H9 (cell line): ENCODE results near the gene FAM210B. TPM values are rescaled to one million over a fixed set of nuclear protein-coding genes. Genes with fewer than 3 reads are reported as not detected.

Source experiments
- DNase-seq: peaks from one replicate; pipeline ENCODE4 v3.0.0-alpha.2; 2017
- H2AFZ ChIP-seq: one replicate; pipeline ENCODE4 v1.6.1; 2013; ENCODE audit warnings: mild to moderate bottlenecking, low read length, control low read depth, moderate library complexity
- H2AK5ac ChIP-seq: 2 replicates; pipeline ENCODE4 v1.6.1; 2013; ENCODE audit warnings: low read length, control low read depth, mixed read lengths; ENCODE audit not compliant: insufficient read length
- H2BK120ac ChIP-seq: one replicate; pipeline ENCODE4 v1.6.1; 2013; ENCODE audit warnings: low read depth, mild to moderate bottlenecking, low read length, control low read depth, inconsistent platforms; ENCODE audit not compliant: poor library complexity, severe bottlenecking
- H2BK12ac ChIP-seq: 2 replicates; pipeline ENCODE4 v1.6.1; 2013; ENCODE audit warnings: low read length, control low read depth, mixed read lengths, low read depth; ENCODE audit not compliant: insufficient read length
- H2BK15ac ChIP-seq: 2 replicates; pipeline ENCODE4 v1.6.1; 2013; ENCODE audit warnings: low read depth, low read length, control low read depth
- H2BK20ac ChIP-seq: one replicate; pipeline ENCODE4 v1.6.1; 2013; ENCODE audit warnings: low read depth, mild to moderate bottlenecking, low read length, control low read depth, inconsistent platforms; ENCODE audit not compliant: poor library complexity, severe bottlenecking
- H2BK5ac ChIP-seq: 2 replicates; pipeline ENCODE4 v1.6.1; 2013; ENCODE audit warnings: low read length, control low read depth, mixed read lengths; ENCODE audit not compliant: insufficient read length
- H3K14ac ChIP-seq: 2 replicates; pipeline ENCODE4 v1.6.1; 2013; ENCODE audit warnings: low read length, control low read depth; ENCODE audit not compliant: insufficient read depth
- H3K18ac ChIP-seq: 2 replicates; pipeline ENCODE4 v1.6.1; 2013; ENCODE audit warnings: low read depth, mild to moderate bottlenecking, mixed read lengths, low read length, control low read depth; ENCODE audit not compliant: insufficient read length
- H3K23ac ChIP-seq: 2 replicates; pipeline ENCODE4 v1.6.1; 2013; ENCODE audit warnings: low read length, control low read depth, mixed read lengths, low read depth; ENCODE audit not compliant: insufficient read length
- H3K23me2 ChIP-seq: 2 replicates; pipeline ENCODE4 v1.6.1; 2013; ENCODE audit warnings: low read depth, mild to moderate bottlenecking, mixed read lengths, low read length, control low read depth; ENCODE audit not compliant: insufficient read length, poor library complexity, severe bottlenecking
- H3K27ac ChIP-seq: 2 replicates; pipeline ENCODE4 v1.5.1; 2013; ENCODE audit warnings: low read length, control low read depth, mixed read lengths, low read depth; ENCODE audit not compliant: insufficient read length
- H3K27me3 ChIP-seq: 2 replicates; pipeline ENCODE4 v1.6.1; 2013; ENCODE audit warnings: low read length, control low read depth, inconsistent platforms; ENCODE audit not compliant: insufficient read depth
- H3K4ac ChIP-seq: 2 replicates; pipeline ENCODE4 v1.6.1; 2013; ENCODE audit warnings: low read depth, mild to moderate bottlenecking, control low read depth, inconsistent platforms, low read length, moderate library complexity
- H3K4me1 ChIP-seq: 2 replicates; pipeline ENCODE4 v1.6.1; 2013; ENCODE audit warnings: low read length, control low read depth, inconsistent platforms; ENCODE audit not compliant: insufficient read depth
- H3K4me2 ChIP-seq: 2 replicates; pipeline ENCODE4 v1.6.1; 2013; ENCODE audit warnings: low read length, control low read depth, mixed read lengths; ENCODE audit not compliant: insufficient read length, insufficient read depth
- H3K56ac ChIP-seq: 2 replicates; pipeline ENCODE4 v1.6.1; 2013; ENCODE audit warnings: low read depth, mild to moderate bottlenecking, mixed read lengths, low read length, control low read depth; ENCODE audit not compliant: insufficient read length
- H3K79me1 ChIP-seq: 2 replicates; pipeline ENCODE4 v1.6.1; 2013; ENCODE audit warnings: low read depth, mild to moderate bottlenecking, moderate library complexity, low read length, control low read depth, inconsistent platforms; ENCODE audit not compliant: insufficient read depth, poor library complexity, severe bottlenecking
- H3K79me2 ChIP-seq: 2 replicates; pipeline ENCODE4 v1.6.1; 2013; ENCODE audit warnings: low read length, control low read depth, inconsistent platforms; ENCODE audit not compliant: insufficient read depth
- H3K9ac ChIP-seq: 2 replicates; pipeline ENCODE4 v1.6.1; 2013; ENCODE audit warnings: low read length, control low read depth, mixed read lengths; ENCODE audit not compliant: insufficient read length; ENCODE audit errors: extremely low read depth
- H3K9me3 ChIP-seq: one replicate; pipeline ENCODE4 v1.6.1; 2013; ENCODE audit warnings: low read depth, low read length, inconsistent platforms; ENCODE audit not compliant: control insufficient read depth
- H3T11ph ChIP-seq: one replicate; pipeline ENCODE4 v1.6.1; 2013; ENCODE audit warnings: mild to moderate bottlenecking, low read length, control low read depth, inconsistent platforms
- H4K20me1 ChIP-seq: one replicate; pipeline ENCODE4 v1.6.1; 2013; ENCODE audit not compliant: control insufficient read depth, insufficient read length, insufficient read depth
- H4K5ac ChIP-seq: 2 replicates; pipeline ENCODE4 v1.6.1; 2013; ENCODE audit warnings: low read depth, mild to moderate bottlenecking, mixed read lengths, low read length, control low read depth; ENCODE audit not compliant: insufficient read length
- H4K8ac ChIP-seq: replicated peaks from 2 replicates; pipeline ENCODE4 v1.6.1; 2013; ENCODE audit warnings: low read length, control low read depth, mixed read lengths, low read depth; ENCODE audit not compliant: insufficient read length
- H4K91ac ChIP-seq: 2 replicates; pipeline ENCODE4 v1.6.1; 2013; ENCODE audit warnings: low read depth, mild to moderate bottlenecking, moderate library complexity, mixed read lengths, low read length, control low read depth; ENCODE audit not compliant: insufficient read length
- H3K27ac Mint-ChIP-seq, 3 experiments: 2 replicates in 2 of 3; 3 replicates in 1 of 3; pipeline ENCODE4 v1.8.0; 2020 to 2021; ENCODE audit warnings: mixed read lengths in 3 of 3, mild to moderate bottlenecking in 1 of 3, moderate library complexity in 1 of 3
- H3K27me3 Mint-ChIP-seq: 2 replicates; pipeline ENCODE4 v1.8.0; 2021; ENCODE audit warnings: low read depth, mild to moderate bottlenecking, moderate library complexity, mixed read lengths
- H3K36me3 Mint-ChIP-seq, 3 experiments: 2 replicates in 2 of 3; 3 replicates in 1 of 3; pipeline ENCODE4 v1.8.0; 2020 to 2021; ENCODE audit warnings: low read depth in 3 of 3, mixed read lengths in 3 of 3; ENCODE audit not compliant: insufficient read depth in 1 of 3
- H3K4me1 Mint-ChIP-seq, 2 experiments: 2 replicates each; pipeline ENCODE4 v1.8.0; 2020; ENCODE audit warnings: mixed read lengths in 2 of 2
- H3K4me3 Mint-ChIP-seq, 2 experiments: 2 replicates in 1 of 2; 3 replicates in 1 of 2; pipeline ENCODE4 v1.8.0; 2020 to 2021; ENCODE audit warnings: mild to moderate bottlenecking in 2 of 2, mixed read lengths in 2 of 2, moderate library complexity in 1 of 2
- H3K9me3 Mint-ChIP-seq, 2 experiments: 2 replicates in 1 of 2; 3 replicates in 1 of 2; pipeline ENCODE4 v1.8.0; 2020; ENCODE audit warnings: mild to moderate bottlenecking in 2 of 2, mixed read lengths in 2 of 2, moderate library complexity in 1 of 2
- CTCF ChIP-seq: fragments of 200-600 bp; sonication (generic); conservative IDR thresholded peaks from 3 replicates; pipeline ENCODE4 v1.8.0; 2021; ENCODE audit warnings: antibody characterized with exemption, mild to moderate bottlenecking
- WGBS: extraction: QIAGEN DNeasy Blood & Tissue Kit; methylation state at CpG from one replicate; pipeline ENCODE4 v1.1.7; 2013; ENCODE audit warnings: missing lambda C conversion rate, low lambda C conversion rate, mixed read lengths; ENCODE audit not compliant: insufficient read length; ENCODE audit errors: extremely low coverage; 5-methylcytosine and 5-hydroxymethylcytosine counted together
- total RNA-seq: library from RNA; stranded (reverse); gene quantifications from 2 replicates; pipeline ENCODE4 v1.2.1, GENCODE V29; 2021

The FAM210B gene
- total RNA-seq, 1 experiment from 2014 or later = 24.2 TPM

- H3K27ac Mint-ChIP-seq = no peak overlapping the region
- no peak for TF ChIP-seq CTCF
- Histone ChIP-seq H3K79me2 (peaks cover 4% of the 10 kb centered on the region; the same call in 1 of the 2 replicates), H3K23ac (no peak overlapping the region), H3K9ac (no peak overlapping the region), H4K91ac (no peak overlapping the region), H2AFZ (no peak overlapping the region), H3K56ac (no peak overlapping the region), H3K23me2 (no peaks in the 10 kb centered on the region), H3K79me1 (peaks cover 9% of the 10 kb centered on the region), H2BK15ac (no peak overlapping the region), H2BK120ac (no peak overlapping the region), H2BK20ac (no peak overlapping the region), H3T11ph (no peak overlapping the region), H2BK12ac (no peak overlapping the region), H3K27ac (no peak overlapping the region), H2BK5ac (no peak overlapping the region), H3K18ac (no peak overlapping the region), H3K9me3 (no peaks in the 10 kb centered on the region), H3K4me2 (no peak overlapping the region), H2AK5ac (no peak overlapping the region), H4K20me1 (no peaks in the 10 kb centered on the region), H4K8ac (no peak overlapping the region), H4K5ac (no peak overlapping the region), H3K14ac (no peak overlapping the region), H3K27me3 (no peaks in the 10 kb centered on the region), H3K4me1 (no peaks in the 10 kb centered on the region), H3K4ac (no peak overlapping the region)
- no CpG with 5 or more reads among the region's 1 CpG for WGBS
- H3K36me3 Mint-ChIP-seq = peaks cover 43 to 87% (median 67%) of the 10 kb centered on the region in 3 experiments
- no peaks in the 10 kb centered on the region for H3K27me3 Mint-ChIP-seq
- no peaks in the 10 kb centered on the region for H3K9me3 Mint-ChIP-seq
- no peak overlapping the region for H3K4me3 Mint-ChIP-seq
- DNase-seq = no peak
- no peaks in the 10 kb centered on the region for H3K4me1 Mint-ChIP-seq
Observed at GRCh38 chr20:56372850-56373249, 14.1 kb downstream of the FAM210B start.
